ENCODE measurements around the gene ITPR3.

DNA sequence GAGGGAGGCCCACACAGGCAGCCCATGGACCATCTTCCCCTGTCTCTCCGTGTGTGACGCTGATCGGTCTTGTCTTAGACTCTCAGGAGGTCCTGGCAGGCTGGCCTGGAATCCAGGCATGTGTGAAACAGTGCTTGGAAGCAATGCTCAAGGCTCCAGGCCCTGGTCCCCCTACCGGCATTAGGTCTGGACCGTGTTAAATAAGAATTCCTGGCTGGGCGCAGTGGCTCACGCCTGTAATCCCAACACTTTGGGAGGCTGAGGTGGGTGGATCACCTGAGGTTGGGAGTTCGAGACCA, 112.5 kb downstream of the ITPR3 start:
- TF ChIP-seq, protein P1, sequence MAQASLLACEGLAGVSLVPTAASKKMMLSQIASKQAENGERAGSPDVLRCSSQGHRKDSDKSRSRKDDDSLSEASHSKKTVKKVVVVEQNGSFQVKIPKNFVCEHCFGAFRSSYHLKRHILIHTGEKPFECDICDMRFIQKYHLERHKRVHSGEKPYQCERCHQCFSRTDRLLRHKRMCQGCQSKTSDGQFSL (CRISPR knock-in tag; IDR thresholded peaks at IDR 0.05): no peak
- TF ChIP-seq TAF1 (CRISPR knock-in tag; IDR thresholded peaks at IDR 0.05) (no peak), EHMT2 (IDR thresholded peaks at IDR 0.05; ENCODE audit: borderline replicate concordance, low read depth, low read length) (no peak)

All from HepG2 (cell line).